DND-41 (cell line): ENCODE results near the gene IMPDH1.

Experiments
- CTCF ChIP-seq: IDR thresholded peaks from 2 replicates; pipeline ENCODE4 v1.5.1; 2012; ENCODE audit warnings: borderline replicate concordance, low read length, moderate library complexity, mild to moderate bottlenecking; ENCODE audit not compliant: poor library complexity, severe bottlenecking; ENCODE audit errors: extremely low read depth
- EZH2 ChIP-seq: IDR thresholded peaks from 3 replicates; pipeline ENCODE4 v1.6.1; 2012; ENCODE audit warnings: borderline replicate concordance, low read depth, mild to moderate bottlenecking, moderate library complexity, low read length, inconsistent platforms; ENCODE audit not compliant: severe bottlenecking

- TF ChIP-seq CTCF (no peak), EZH2 (no peak)
These were observed 46.5 kb upstream of the IMPDH1 start for GRCh38 chr7:128456255-128456725.
